SK-N-SH treated with all-trans-retinoic acid at 6 μM for 48 hours (cell line): ENCODE measurements around the gene TGIF2.

Source experiments
- ATAC-seq: fragments of 200-7000 bp; cut with Tn5 transposase; 3 replicates; pipeline ENCODE4 v1.9.1; 2020; ENCODE audit warnings: mild to moderate bottlenecking, moderate library complexity
- BACH2 ChIP-seq: fragments of 250-450 bp; sonication (Bioruptor Pico); IDR thresholded peaks from 2 replicates; pipeline ENCODE4 v1.9.0; 2021; ENCODE audit warnings: mild to moderate bottlenecking, borderline replicate concordance
- CREB5 ChIP-seq: fragments of 250-450 bp; sonication (Bioruptor Pico); IDR thresholded peaks from 2 replicates; pipeline ENCODE4 v1.5.1; 2020; ENCODE audit warnings: low read depth, mild to moderate bottlenecking, moderate library complexity
- ESRRG ChIP-seq: fragments of 250-450 bp; sonication (Bioruptor Pico); IDR thresholded peaks from 2 replicates; pipeline ENCODE4 v1.6.1; 2021; ENCODE audit warnings: mild to moderate bottlenecking
- GLIS3 ChIP-seq: fragments of 250-450 bp; sonication (Bioruptor Pico); IDR thresholded peaks from 2 replicates; pipeline ENCODE4 v1.5.0; 2020; ENCODE audit warnings: mild to moderate bottlenecking, moderate library complexity
- ISL1 ChIP-seq: fragments of 250-450 bp; sonication (Bioruptor Pico); IDR thresholded peaks from 2 replicates; pipeline ENCODE4 v2.1.2; 2022; ENCODE audit warnings: mild to moderate bottlenecking, moderate library complexity
- OSR1 ChIP-seq: fragments of 250-450 bp; sonication (Bioruptor Pico); IDR thresholded peaks from 2 replicates; pipeline ENCODE4 v1.8.0; 2022; ENCODE audit warnings: moderate library complexity, mild to moderate bottlenecking, inconsistent platforms
- PPARA ChIP-seq: fragments of 250-450 bp; sonication (Bioruptor Pico); IDR thresholded peaks from 2 replicates; pipeline ENCODE4 v1.5.0; 2020; ENCODE audit warnings: mild to moderate bottlenecking, borderline replicate concordance
- TCF4 ChIP-seq: fragments of 250-450 bp; sonication (Bioruptor Pico); IDR thresholded peaks from 2 replicates; pipeline ENCODE4 v1.8.0; 2021; ENCODE audit warnings: mild to moderate bottlenecking, moderate library complexity, borderline replicate concordance
- ZC3H10 ChIP-seq: fragments of 250-450 bp; sonication (Bioruptor Pico); IDR thresholded peaks from 2 replicates; pipeline ENCODE4 v1.5.1; 2021; ENCODE audit warnings: mild to moderate bottlenecking, moderate library complexity
- ZFP3 ChIP-seq: fragments of 250-450 bp; sonication (Bioruptor Pico); IDR thresholded peaks from 2 replicates; pipeline ENCODE4 v1.5.0; 2020; ENCODE audit warnings: mild to moderate bottlenecking, moderate library complexity
- ZFP30 ChIP-seq: fragments of 450-650 bp; formaldehyde crosslinking; IDR thresholded peaks from 2 replicates; pipeline ENCODE4 v1.5.0; 2022; ENCODE audit warnings: mild to moderate bottlenecking, moderate library complexity
- ZNF565 ChIP-seq: fragments of 450-650 bp; formaldehyde crosslinking; conservative IDR thresholded peaks from 2 replicates; pipeline ENCODE4 v1.5.0; 2020; ENCODE audit warnings: low read depth, mild to moderate bottlenecking, moderate library complexity
- ZNF70 ChIP-seq: fragments of 450-650 bp; formaldehyde crosslinking; IDR thresholded peaks from 2 replicates; pipeline ENCODE4 v1.5.0; 2020; ENCODE audit warnings: mild to moderate bottlenecking, moderate library complexity
- ZNF8 ChIP-seq: fragments of 450-650 bp; formaldehyde crosslinking; IDR thresholded peaks from 2 replicates; pipeline ENCODE4 v1.5.0; 2020; ENCODE audit warnings: mild to moderate bottlenecking, moderate library complexity
- TF ChIP-seq, protein P1 (sequence below): fragments of 250-450 bp; sonication (Bioruptor Pico); IDR thresholded peaks from 2 replicates; pipeline ENCODE4 v1.5.0; 2020; ENCODE audit warnings: mild to moderate bottlenecking, moderate library complexity
- TF ChIP-seq, protein P2 (sequence below): fragments of 250-450 bp; sonication (Bioruptor Pico); IDR thresholded peaks from 2 replicates; pipeline ENCODE4 v1.8.0; 2021; ENCODE audit warnings: low read depth, mild to moderate bottlenecking, moderate library complexity, borderline replicate concordance
- TF ChIP-seq, protein P3 (sequence below): fragments of 250-450 bp; sonication (Bioruptor Pico); IDR thresholded peaks from 2 replicates; pipeline ENCODE4 v1.5.1; 2021; ENCODE audit warnings: mild to moderate bottlenecking, moderate library complexity

Gene TGIF2

DNA sequence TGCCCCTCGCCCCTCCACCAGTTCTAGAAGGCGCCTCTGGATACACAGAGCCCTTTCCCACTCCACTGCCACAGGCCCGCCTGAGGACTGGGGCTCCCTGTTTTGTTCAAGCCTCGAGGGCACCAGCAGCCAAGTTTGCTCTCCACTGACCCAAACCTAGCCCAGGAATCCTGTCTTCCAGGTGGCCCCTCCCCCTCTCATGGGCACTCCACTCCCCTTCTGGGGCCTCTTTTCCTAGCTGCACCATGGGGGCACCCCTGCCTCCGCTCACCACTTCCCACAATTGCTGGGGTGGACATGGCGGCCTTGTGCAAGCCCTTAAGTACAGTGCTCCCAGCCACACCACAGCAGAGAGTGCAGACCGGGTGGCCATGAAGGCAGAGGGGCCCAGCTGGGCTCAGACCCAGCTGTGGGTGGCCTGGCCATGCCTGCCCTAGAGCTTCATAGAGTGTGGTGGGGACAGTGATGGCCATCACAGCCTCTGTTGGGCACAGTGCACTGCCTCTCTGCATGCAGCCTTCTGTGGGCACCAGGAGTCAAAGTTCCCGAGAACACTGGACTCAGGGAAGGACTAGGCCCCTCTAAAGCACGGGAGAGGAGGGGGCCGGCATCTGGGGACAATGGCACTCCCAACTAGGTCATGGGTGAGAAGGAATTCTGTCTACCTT, 30.7 kb upstream of the TGIF2 start:
- no peak for TF ChIP-seq BACH2 (CRISPR knock-in tag)
- TF ChIP-seq, all 23 proteins: peak for 0
- no peak for ATAC-seq

DNA sequence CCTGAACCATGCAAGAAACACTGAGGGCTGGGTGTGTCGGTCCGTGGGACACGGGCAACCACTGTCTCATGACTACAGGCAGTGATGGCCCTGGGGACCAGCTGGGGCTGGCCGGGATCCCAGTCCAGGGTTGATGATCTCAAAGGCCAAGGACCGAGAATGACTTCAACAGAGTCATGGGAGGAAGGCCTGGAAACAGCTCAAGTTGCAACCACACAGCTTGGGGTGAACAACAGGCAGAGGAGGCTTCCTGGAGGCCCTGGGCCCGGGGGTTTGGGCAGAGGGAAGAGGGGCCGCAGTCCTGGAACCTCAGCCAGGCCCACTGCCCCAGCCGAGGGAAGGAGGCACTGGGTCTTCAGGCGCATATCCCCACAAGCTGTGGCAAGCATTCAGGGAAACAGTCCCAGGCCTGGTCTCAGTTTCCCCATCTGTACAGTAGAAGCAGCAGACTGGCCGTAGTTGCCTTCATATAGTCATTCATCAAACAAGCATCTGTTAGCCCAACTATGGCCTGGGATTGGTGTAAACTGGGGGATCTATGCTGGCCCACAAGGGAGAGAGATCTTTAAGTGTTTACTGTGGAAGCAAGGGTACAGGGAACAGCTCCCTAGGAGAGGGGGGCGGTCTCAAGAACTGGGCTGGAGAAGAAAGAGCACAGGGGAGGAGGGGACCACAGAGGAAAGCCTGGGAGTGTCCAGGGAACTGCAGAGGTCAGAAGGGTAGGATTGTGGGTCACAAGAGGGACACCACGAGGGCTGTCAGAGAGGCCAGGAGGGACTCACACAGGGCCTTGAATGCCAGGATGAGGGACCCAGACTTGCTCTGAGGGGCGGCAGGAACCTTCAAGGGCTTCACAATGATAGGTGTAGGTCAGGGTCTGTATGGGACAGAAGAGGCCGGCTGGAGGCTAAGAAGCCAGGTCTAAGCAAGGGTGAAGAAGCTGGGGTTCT, 29.9 kb upstream of the TGIF2 start:
- TF ChIP-seq ESRRG (CRISPR knock-in tag) (no peak), ZNF70 (no peak), ZNF565 (CRISPR knock-in tag) (no peak), PPARA (CRISPR knock-in tag) (no peak), BACH2 (CRISPR knock-in tag) (no peak), ZNF8 (CRISPR knock-in tag) (no peak), OSR1 (CRISPR knock-in tag) (no peak), ZFP30 (CRISPR knock-in tag) (no peak), TCF4 (CRISPR knock-in tag) (no peak), GLIS3 (no peak), CREB5 (CRISPR knock-in tag) (no peak), ZC3H10 (CRISPR knock-in tag) (no peak)
- TF ChIP-seq, protein P1, sequence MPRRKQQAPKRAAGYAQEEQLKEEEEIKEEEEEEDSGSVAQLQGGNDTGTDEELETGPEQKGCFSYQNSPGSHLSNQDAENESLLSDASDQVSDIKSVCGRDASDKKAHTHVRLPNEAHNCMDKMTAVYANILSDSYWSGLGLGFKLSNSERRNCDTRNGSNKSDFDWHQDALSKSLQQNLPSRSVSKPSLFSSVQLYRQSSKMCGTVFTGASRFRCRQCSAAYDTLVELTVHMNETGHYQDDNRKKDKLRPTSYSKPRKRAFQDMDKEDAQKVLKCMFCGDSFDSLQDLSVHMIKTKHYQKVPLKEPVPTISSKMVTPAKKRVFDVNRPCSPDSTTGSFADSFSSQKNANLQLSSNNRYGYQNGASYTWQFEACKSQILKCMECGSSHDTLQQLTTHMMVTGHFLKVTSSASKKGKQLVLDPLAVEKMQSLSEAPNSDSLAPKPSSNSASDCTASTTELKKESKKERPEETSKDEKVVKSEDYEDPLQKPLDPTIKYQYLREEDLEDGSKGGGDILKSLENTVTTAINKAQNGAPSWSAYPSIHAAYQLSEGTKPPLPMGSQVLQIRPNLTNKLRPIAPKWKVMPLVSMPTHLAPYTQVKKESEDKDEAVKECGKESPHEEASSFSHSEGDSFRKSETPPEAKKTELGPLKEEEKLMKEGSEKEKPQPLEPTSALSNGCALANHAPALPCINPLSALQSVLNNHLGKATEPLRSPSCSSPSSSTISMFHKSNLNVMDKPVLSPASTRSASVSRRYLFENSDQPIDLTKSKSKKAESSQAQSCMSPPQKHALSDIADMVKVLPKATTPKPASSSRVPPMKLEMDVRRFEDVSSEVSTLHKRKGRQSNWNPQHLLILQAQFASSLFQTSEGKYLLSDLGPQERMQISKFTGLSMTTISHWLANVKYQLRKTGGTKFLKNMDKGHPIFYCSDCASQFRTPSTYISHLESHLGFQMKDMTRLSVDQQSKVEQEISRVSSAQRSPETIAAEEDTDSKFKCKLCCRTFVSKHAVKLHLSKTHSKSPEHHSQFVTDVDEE = no peak
- TF ChIP-seq, protein P2, sequence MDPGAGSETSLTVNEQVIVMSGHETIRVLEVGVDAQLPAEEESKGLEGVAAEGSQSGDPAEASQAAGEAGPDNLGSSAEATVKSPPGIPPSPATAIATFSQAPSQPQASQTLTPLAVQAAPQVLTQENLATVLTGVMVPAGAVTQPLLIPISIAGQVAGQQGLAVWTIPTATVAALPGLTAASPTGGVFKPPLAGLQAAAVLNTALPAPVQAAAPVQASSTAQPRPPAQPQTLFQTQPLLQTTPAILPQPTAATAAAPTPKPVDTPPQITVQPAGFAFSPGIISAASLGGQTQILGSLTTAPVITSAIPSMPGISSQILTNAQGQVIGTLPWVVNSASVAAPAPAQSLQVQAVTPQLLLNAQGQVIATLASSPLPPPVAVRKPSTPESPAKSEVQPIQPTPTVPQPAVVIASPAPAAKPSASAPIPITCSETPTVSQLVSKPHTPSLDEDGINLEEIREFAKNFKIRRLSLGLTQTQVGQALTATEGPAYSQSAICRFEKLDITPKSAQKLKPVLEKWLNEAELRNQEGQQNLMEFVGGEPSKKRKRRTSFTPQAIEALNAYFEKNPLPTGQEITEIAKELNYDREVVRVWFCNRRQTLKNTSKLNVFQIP (CRISPR knock-in tag) = no peak
- TF ChIP-seq, protein P3, sequence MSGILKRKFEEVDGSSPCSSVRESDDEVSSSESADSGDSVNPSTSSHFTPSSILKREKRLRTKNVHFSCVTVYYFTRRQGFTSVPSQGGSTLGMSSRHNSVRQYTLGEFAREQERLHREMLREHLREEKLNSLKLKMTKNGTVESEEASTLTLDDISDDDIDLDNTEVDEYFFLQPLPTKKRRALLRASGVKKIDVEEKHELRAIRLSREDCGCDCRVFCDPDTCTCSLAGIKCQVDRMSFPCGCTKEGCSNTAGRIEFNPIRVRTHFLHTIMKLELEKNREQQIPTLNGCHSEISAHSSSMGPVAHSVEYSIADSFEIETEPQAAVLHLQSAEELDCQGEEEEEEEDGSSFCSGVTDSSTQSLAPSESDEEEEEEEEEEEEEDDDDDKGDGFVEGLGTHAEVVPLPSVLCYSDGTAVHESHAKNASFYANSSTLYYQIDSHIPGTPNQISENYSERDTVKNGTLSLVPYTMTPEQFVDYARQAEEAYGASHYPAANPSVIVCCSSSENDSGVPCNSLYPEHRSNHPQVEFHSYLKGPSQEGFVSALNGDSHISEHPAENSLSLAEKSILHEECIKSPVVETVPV (CRISPR knock-in tag) = no peak
- TF ChIP-seq, all 23 proteins: peak for 0
- ATAC-seq = no peak; the same call in 1 of the 3 replicates

- ATAC-seq = peak; percentile 83
- TF ChIP-seq ZNF565 (CRISPR knock-in tag) = no peak
- TF ChIP-seq ISL1 (CRISPR knock-in tag) = peak; percentile 92
- TF ChIP-seq ZFP3 (CRISPR knock-in tag) = peak; percentile 24; the same call in 1 of the 2 replicates
Measured at GRCh38 chr20:36544134-36545018, 29.0 kb upstream of the TGIF2 start.
